Tibial nerve (tissue), 4 donors: ENCODE measurements around the gene UNKL. TPM values are rescaled to one million over a fixed set of nuclear protein-coding genes. Genes with fewer than 3 reads are reported as not detected.

Source experiments
- DNase-seq, 2 donors: peaks; one replicate each; pipeline ENCODE4 v3.0.0-alpha.2; 2019; ENCODE audit warnings: low spot score in 2 of 2
- H3K27ac ChIP-seq, 4 donors: fragments of 200-600 bp; sonication (generic) in 3 of 4; one replicate each; pipeline ENCODE4 v1.5.1; 2017 to 2019; ENCODE audit warnings: mild to moderate bottlenecking in 1 of 4
- H3K27me3 ChIP-seq, 2 donors: fragments of 200-600 bp; sonication (generic) in 1 of 2; one replicate each; pipeline versions ENCODE4 v1.5.1 to v1.6.0; 2017 to 2019
- H3K36me3 ChIP-seq, 3 donors: fragments of 200-600 bp; sonication (generic); one replicate each; pipeline ENCODE4 v1.5.1; 2018 to 2019
- H3K4me1 ChIP-seq, 4 donors: fragments of 200-600 bp; sonication (generic) in 3 of 4; one replicate each; pipeline ENCODE4 v1.5.1; 2017 to 2019
- H3K4me3 ChIP-seq, 4 donors: fragments of 200-600 bp; sonication (generic) in 3 of 4; one replicate each; pipeline ENCODE4 v1.5.1; 2017 to 2019; ENCODE audit warnings: mild to moderate bottlenecking in 1 of 4, moderate library complexity in 1 of 4
- H3K9me3 ChIP-seq, 4 donors: fragments of 200-600 bp; sonication (generic) in 3 of 4; one replicate each; pipeline ENCODE4 v1.5.1; 2017 to 2019
- EP300 ChIP-seq, 2 donors: sonication (generic); formaldehyde crosslinking; IDR thresholded peaks; one replicate each; pipeline ENCODE4 v1.6.1; 2017; ENCODE audit warnings: antibody characterized with exemption in 2 of 2, mild to moderate bottlenecking in 1 of 2
- POLR2A ChIP-seq, 2 donors: fragments of 450-650 bp; IDR thresholded peaks; one replicate each; pipeline ENCODE4 v1.6.1; 2017; ENCODE audit warnings: antibody characterized with exemption in 2 of 2, mild to moderate bottlenecking in 2 of 2, moderate library complexity in 2 of 2
- WGBS, 2 donors: methylation state at CpG; one replicate each; pipeline ENCODE4 v1.1.5; 2018; 5-methylcytosine and 5-hydroxymethylcytosine counted together
- total RNA-seq, 4 donors: library from RNA; depleted of rRNA; stranded (reverse); fragments of >200 nt; gene quantifications; one replicate each; pipeline ENCODE4 v1.1.0, GENCODE V29; 2016
- TF ChIP-seq, protein P1 (sequence below), 5 experiments: fragments of 200-600 bp in 3 of 5; fragments of 450-650 bp in 2 of 5; sonication (generic) in 3 of 5; IDR thresholded peaks; one replicate each; pipeline ENCODE4 v1.5.1; 2016 to 2019; ENCODE audit warnings: antibody characterized with exemption in 5 of 5, mild to moderate bottlenecking in 3 of 5, moderate library complexity in 2 of 5

UNKL gene, protein sequence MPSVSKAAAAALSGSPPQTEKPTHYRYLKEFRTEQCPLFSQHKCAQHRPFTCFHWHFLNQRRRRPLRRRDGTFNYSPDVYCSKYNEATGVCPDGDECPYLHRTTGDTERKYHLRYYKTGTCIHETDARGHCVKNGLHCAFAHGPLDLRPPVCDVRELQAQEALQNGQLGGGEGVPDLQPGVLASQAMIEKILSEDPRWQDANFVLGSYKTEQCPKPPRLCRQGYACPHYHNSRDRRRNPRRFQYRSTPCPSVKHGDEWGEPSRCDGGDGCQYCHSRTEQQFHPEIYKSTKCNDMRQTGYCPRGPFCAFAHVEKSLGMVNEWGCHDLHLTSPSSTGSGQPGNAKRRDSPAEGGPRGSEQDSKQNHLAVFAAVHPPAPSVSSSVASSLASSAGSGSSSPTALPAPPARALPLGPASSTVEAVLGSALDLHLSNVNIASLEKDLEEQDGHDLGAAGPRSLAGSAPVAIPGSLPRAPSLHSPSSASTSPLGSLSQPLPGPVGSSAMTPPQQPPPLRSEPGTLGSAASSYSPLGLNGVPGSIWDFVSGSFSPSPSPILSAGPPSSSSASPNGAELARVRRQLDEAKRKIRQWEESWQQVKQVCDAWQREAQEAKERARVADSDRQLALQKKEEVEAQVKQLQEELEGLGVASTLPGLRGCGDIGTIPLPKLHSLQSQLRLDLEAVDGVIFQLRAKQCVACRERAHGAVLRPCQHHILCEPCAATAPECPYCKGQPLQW
- total RNA-seq = 10 to 100 TPM; 34.3 to 70.5 (median 45.0) TPM

DNA sequence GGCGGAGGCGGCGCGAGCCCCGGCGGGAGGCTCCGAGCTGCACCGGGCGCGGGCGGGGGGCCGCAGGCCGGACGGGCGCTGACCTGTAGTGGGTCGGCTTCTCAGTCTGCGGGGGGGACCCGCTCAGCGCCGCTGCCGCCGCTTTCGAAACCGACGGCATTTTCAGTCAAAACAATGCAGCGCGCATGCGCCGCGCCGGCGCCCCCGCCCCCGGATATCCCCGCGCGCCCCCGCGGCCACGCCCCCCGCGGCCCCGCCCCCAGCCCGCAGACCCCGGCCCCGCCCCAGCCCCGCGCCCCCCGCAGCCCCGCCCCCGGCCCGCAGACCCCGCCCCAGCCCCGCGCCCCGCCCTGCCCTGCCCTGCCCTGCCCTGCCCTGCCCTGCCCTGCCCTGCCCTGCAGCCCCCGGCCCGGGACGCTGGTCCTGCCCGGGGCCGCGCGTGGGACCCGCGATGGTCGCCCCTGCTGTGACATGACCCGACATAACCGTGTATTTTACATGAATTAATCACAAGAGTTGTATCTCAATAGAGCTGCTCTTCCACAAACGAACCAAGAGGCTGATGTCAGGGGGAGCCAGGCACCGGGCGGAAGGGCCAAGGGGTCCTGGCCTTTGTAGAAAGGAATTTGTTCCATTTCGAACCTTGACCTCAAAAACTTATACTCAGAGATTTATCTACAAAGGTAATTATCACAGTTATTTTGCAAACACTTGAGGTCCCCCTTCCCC lies at the start of gene UNKL:
UNKL (minus strand) TSS at position 173 of the 729 bp plus-strand sequence; CDS start at position 160, 13 bp downstream.
- Histone ChIP-seq H3K4me1 (peaks cover 0 to 61% (median 6%) of the 10 kb centered on the region in 4 donors), H3K27me3 (no peaks in the 10 kb centered on the region), H3K27ac (peak within 1 kb of the TSS; percentile 70 to 95 (median 94)), H3K4me3 (peak within 1 kb of the TSS; percentile 86 to 97 (median 92)), H3K36me3 (peaks cover 0 to 45% (median 0%) of the 10 kb centered on the region in 3 donors), H3K9me3 (no peaks in the 10 kb centered on the region)
- WGBS, 2 donors = 4 to 7% methylated on average over 6 to 15 of the region's 72 CpGs
- peak; percentile 47 to 48 for DNase-seq
- peak in 1 of 2 donors; percentile 32 for TF ChIP-seq POLR2A (IDR thresholded peaks at IDR 0.05)
- TF ChIP-seq EP300 (IDR thresholded peaks at IDR 0.05) = no peak

DNA sequence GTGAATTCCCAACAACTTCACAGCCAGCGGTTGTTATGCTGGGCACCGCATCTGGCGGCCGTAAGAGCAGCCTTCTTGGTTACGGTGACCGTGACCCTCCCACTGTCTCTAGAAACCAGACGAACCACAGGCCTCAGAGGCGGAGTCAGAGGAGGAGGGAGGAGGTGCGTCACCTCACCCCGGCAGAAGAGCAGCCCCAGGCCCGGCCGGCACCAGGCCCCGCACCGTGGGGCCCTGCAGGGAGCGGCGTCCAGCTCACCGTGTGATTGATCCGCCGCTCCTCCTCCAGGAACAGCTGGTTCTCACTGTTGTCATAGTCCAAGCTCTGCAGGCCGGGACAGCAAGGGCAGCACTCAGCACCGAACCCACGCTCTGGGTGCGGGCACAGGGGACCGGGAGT lies 46.6 kb upstream of the UNKL start:
- no peaks in the 10 kb centered on the region for H3K27me3 ChIP-seq
- TF ChIP-seq, protein P1, sequence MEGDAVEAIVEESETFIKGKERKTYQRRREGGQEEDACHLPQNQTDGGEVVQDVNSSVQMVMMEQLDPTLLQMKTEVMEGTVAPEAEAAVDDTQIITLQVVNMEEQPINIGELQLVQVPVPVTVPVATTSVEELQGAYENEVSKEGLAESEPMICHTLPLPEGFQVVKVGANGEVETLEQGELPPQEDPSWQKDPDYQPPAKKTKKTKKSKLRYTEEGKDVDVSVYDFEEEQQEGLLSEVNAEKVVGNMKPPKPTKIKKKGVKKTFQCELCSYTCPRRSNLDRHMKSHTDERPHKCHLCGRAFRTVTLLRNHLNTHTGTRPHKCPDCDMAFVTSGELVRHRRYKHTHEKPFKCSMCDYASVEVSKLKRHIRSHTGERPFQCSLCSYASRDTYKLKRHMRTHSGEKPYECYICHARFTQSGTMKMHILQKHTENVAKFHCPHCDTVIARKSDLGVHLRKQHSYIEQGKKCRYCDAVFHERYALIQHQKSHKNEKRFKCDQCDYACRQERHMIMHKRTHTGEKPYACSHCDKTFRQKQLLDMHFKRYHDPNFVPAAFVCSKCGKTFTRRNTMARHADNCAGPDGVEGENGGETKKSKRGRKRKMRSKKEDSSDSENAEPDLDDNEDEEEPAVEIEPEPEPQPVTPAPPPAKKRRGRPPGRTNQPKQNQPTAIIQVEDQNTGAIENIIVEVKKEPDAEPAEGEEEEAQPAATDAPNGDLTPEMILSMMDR (IDR thresholded peaks at IDR 0.05) = no peak
- TF ChIP-seq EP300 (IDR thresholded peaks at IDR 0.05) = no peak
- TF ChIP-seq POLR2A (IDR thresholded peaks at IDR 0.05) = no peak
- no peaks in the 10 kb centered on the region for H3K4me1 ChIP-seq
- DNase-seq = no peak
- no peak overlapping the region for H3K4me3 ChIP-seq
- peaks cover 0 to 90% (median 0%) of the 10 kb centered on the region in 3 donors for H3K36me3 ChIP-seq
- H3K9me3 ChIP-seq = no peaks in the 10 kb centered on the region
- no peak overlapping the region for H3K27ac ChIP-seq
- WGBS, 2 donors = 81 to 86% methylated on average over 17 to 22 of the region's 24 CpGs

DNA sequence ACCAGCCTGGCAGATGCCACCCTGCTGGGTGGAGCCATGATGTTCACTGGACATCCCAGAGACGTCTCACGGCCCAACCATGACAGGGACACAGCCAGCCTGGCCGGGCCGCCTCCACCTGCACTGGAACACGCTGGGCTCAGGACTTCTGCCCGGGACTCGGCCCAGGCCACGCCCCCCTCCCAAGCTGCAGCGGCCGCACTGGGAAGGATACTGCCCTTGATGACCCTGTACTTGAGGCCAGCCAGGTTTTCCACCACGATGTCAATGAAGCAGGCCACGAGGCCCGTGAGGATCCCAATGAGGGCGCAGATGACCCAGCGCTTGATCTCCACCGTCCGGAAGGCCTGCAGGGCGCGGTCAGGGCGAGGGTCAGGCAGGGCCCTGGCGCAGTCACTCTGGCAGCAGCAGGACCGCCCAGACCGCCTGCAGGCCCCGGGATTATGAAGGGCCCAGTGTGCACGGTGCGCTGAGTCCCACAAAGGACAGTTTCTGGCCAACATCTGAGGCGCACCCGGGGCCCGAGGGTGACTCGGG lies 46.2 kb upstream of the UNKL start:
- Histone ChIP-seq H3K27ac (no peak overlapping the region), H3K4me3 (no peak overlapping the region), H3K9me3 (no peaks in the 10 kb centered on the region), H3K36me3 (peaks cover 0 to 90% (median 5%) of the 10 kb centered on the region in 3 donors), H3K4me1 (no peaks in the 10 kb centered on the region), H3K27me3 (no peaks in the 10 kb centered on the region)
- TF ChIP-seq, protein P1 (IDR thresholded peaks at IDR 0.05) = no peak
- TF ChIP-seq EP300 (IDR thresholded peaks at IDR 0.05) = no peak
- TF ChIP-seq POLR2A (IDR thresholded peaks at IDR 0.05) = no peak
- WGBS, 2 donors = 90 to 91% methylated on average over 13 to 19 of the region's 30 CpGs
- no peak for DNase-seq

DNA sequence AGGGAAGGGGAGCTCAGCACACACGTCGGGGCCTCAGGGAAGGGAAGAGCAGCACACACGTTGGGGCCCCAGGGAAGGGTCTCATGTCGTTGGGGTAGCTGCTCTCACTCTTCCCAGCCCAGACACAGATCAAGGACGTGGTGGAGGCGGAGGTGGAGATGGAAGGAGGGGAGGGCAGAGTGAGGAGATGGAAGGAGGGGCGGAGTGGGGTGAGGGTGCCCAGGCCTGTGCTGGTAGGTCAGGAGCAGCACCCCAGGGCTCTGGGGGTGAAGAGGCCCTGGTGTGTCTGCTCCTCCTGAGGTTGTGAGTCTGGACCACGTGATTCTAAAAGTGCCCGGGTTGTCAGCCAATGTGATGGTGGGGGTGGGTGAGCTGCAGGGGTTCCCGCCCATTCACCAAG lies 45.5 kb upstream of the UNKL start:
- no peak overlapping the region for H3K27ac ChIP-seq
- WGBS, 2 donors = 76 to 79% methylated on average over 10 of the region's 10 CpGs
- H3K36me3 ChIP-seq = peaks cover 0 to 92% (median 11%) of the 10 kb centered on the region in 3 donors
- H3K27me3 ChIP-seq = no peaks in the 10 kb centered on the region
- TF ChIP-seq POLR2A (IDR thresholded peaks at IDR 0.05) = no peak
- TF ChIP-seq, protein P1 (IDR thresholded peaks at IDR 0.05) = no peak
- no peak for TF ChIP-seq EP300 (IDR thresholded peaks at IDR 0.05)
- no peak overlapping the region for H3K4me3 ChIP-seq
- H3K4me1 ChIP-seq = no peaks in the 10 kb centered on the region
- H3K9me3 ChIP-seq = no peaks in the 10 kb centered on the region
- no peak for DNase-seq

DNA sequence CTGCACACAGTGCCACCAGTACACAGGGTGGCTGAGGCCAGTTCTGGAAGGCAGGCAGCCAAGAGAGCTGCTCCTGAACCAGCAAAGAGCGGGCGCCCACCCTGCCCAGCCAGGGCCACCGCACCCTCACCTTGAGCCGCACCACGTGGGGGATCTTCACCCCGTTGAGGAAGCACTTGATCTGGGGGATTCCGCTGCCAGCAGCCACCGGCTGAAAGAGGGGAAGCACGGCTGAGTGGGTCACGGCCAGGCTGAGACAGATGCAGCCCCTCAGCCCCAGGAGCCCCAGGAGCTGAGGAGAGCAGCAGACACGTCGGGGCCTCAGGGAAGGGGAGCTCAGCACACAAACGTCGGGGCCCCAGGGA lies 44.5 kb upstream of the UNKL start:
- no peak for DNase-seq
- 76 to 92% methylated on average over 2 to 14 of the region's 14 CpGs for WGBS, 2 donors
- Histone ChIP-seq H3K4me3 (no peak overlapping the region), H3K27ac (no peak overlapping the region), H3K36me3 (peaks cover 0 to 92% (median 17%) of the 10 kb centered on the region in 3 donors), H3K4me1 (no peaks in the 10 kb centered on the region), H3K27me3 (no peaks in the 10 kb centered on the region), H3K9me3 (no peaks in the 10 kb centered on the region)
- no peak for TF ChIP-seq POLR2A (IDR thresholded peaks at IDR 0.05)
- TF ChIP-seq, protein P1 (IDR thresholded peaks at IDR 0.05) = no peak
- no peak for TF ChIP-seq EP300 (IDR thresholded peaks at IDR 0.05)
